K562 (cell line): ENCODE results near the gene CCDC9. TPM values are rescaled to one million over a fixed set of nuclear protein-coding genes. Genes with fewer than 3 reads are reported as not detected.

ENCODE experiments used
- ATF3 ChIP-seq, 2 experiments: fragments of 450-650 bp in 1 of 2; sonication (generic) in 1 of 2; formaldehyde crosslinking in 1 of 2; IDR thresholded peaks in 1 of 2; conservative IDR thresholded peaks in 1 of 2; 2 replicates each; pipeline versions ENCODE4 v1.6.1 to v1.8.1; 2016 to 2023; ENCODE audit warnings: mild to moderate bottlenecking in 2 of 2, moderate library complexity in 2 of 2, inconsistent platforms in 1 of 2, missing genetic modification reagents in 1 of 2
- BCLAF1 ChIP-seq, 2 experiments: fragments of 450-650 bp in 1 of 2; IDR thresholded peaks; 2 replicates each; pipeline ENCODE4 v1.6.1; 2011 to 2017; ENCODE audit warnings: low read depth in 2 of 2, antibody characterized with exemption in 1 of 2, borderline replicate concordance in 1 of 2, low read length in 1 of 2, mild to moderate bottlenecking in 1 of 2, mixed read lengths in 1 of 2; ENCODE audit not compliant: control insufficient read depth in 1 of 2
- CREB3 ChIP-seq: fragments of 450-650 bp; conservative IDR thresholded peaks from 2 replicates; pipeline ENCODE4 v1.6.1; 2016; ENCODE audit warnings: missing genetic modification characterization, low read depth, mild to moderate bottlenecking, missing compliant biosample characterization, moderate library complexity
- CREB3L1 ChIP-seq: fragments of 450-650 bp; IDR thresholded peaks from 2 replicates; pipeline ENCODE4 v1.6.1; 2014; ENCODE audit warnings: low read depth, mild to moderate bottlenecking, moderate library complexity, borderline replicate concordance
- KLF10 ChIP-seq: fragments of 250-450 bp; sonication (Bioruptor Pico); IDR thresholded peaks from 2 replicates; pipeline ENCODE4 v1.6.1; 2021; ENCODE audit warnings: matching md5 sums
- RBM17 ChIP-seq: fragments of 200-400 bp; formaldehyde crosslinking; IDR thresholded peaks from 2 replicates; pipeline ENCODE4 v1.6.1; 2017; ENCODE audit warnings: low read depth, mild to moderate bottlenecking, low read length, borderline replicate concordance
- RFX1 ChIP-seq: fragments of 450-650 bp; IDR thresholded peaks from 2 replicates; pipeline ENCODE4 v1.6.1; 2016; ENCODE audit warnings: mild to moderate bottlenecking, moderate library complexity
- STAG1 ChIP-seq: sonication (generic); formaldehyde crosslinking; IDR thresholded peaks from 2 replicates; pipeline ENCODE4 v1.5.0; 2020; ENCODE audit warnings: missing genetic modification reagents, borderline replicate concordance
- ZC3H8 ChIP-seq: fragments of 450-650 bp; IDR thresholded peaks from 2 replicates; pipeline ENCODE4 v1.6.1; 2017
- ZMIZ1 ChIP-seq, 2 experiments: fragments of 150-350 bp in 1 of 2; IDR thresholded peaks; 2 replicates each; pipeline ENCODE4 v1.6.1; 2012 to 2016; ENCODE audit warnings: low read depth in 2 of 2, low read length in 2 of 2, mild to moderate bottlenecking in 1 of 2, moderate library complexity in 1 of 2
- ZNF449 ChIP-seq: fragments of 250-450 bp; sonication (Bioruptor Pico); IDR thresholded peaks from 2 replicates; pipeline ENCODE4 v1.8.0; 2022; ENCODE audit warnings: moderate library complexity, mild to moderate bottlenecking, inconsistent platforms
- polyA plus RNA-seq, 8 experiments: library from polyadenylated mRNA; depleted of rRNA in 4 of 8; stranded (reverse) in 5 of 8; unstranded in 3 of 8; fragments of >200 nt; fragmentation: Nextera tagmentation in 2 of 8; fragmentation: Illumina TruSeq in 1 of 8; extraction: Ambion mirVana in 2 of 8; extraction: Trizol in 1 of 8; gene quantifications; 2 replicates each; pipeline versions ENCODE4 v1.2.1 to v1.2.3, GENCODE V29; 2011 to 2014; ENCODE audit warnings: inconsistent platforms in 1 of 8, missing spikeins in 1 of 8
- total RNA-seq, 7 experiments: library from RNA; depleted of rRNA in 6 of 7; stranded (reverse); fragments of >200 nt in 6 of 7; fragmentation: Illumina TruSeq in 2 of 7; extraction: Trizol in 2 of 7; gene quantifications; 2 replicates each; pipeline versions ENCODE4 v1.2.1 to v1.2.3, GENCODE V29; 2011 to 2021; ENCODE audit warnings: low replicate concordance in 1 of 7

The CCDC9 gene
- total and polyA plus RNA-seq, 9 of the 15 experiments (the other 6 are each of a cell fraction or from before 2014, with no cell fraction given): 0.23 to 38.6 (median 8.4) TPM

- TF ChIP-seq ATF3 (IDR thresholded peaks at IDR 0.05) (no peak), ATF3 (CRISPR knock-in tag; conservative IDR thresholded peaks at IDR 0.05) (no peak; the same call in 1 of the 2 replicates), RBM17 (no peak), KLF10 (no peak), CREB3L1 (peak; percentile 45; the same call in 1 of the 2 replicates), CREB3 (no peak), ZC3H8 (no peak), BCLAF1 (IDR thresholded peaks at IDR 0.05; ENCODE audit: borderline replicate concordance in 1 of 2, control insufficient read depth in 1 of 2, low read depth in 2 of 2, low read length in 1 of 2) (no peak), ZNF449 (no peak), RFX1 (no peak), STAG1 (CRISPR knock-in tag) (no peak), ZMIZ1 (IDR thresholded peaks at IDR 0.05; ENCODE audit: low read depth in 2 of 2, low read length in 2 of 2) (peak in 1 of 2 experiments; percentile 19; a peak in 1 of 4 replicates)
These were observed at the start of gene CCDC9 (continued) for GRCh38 chr19:47255879-47256692.
